Measurements from ENCODE around the gene ABCB1.

Gene ABCB1

DNA sequence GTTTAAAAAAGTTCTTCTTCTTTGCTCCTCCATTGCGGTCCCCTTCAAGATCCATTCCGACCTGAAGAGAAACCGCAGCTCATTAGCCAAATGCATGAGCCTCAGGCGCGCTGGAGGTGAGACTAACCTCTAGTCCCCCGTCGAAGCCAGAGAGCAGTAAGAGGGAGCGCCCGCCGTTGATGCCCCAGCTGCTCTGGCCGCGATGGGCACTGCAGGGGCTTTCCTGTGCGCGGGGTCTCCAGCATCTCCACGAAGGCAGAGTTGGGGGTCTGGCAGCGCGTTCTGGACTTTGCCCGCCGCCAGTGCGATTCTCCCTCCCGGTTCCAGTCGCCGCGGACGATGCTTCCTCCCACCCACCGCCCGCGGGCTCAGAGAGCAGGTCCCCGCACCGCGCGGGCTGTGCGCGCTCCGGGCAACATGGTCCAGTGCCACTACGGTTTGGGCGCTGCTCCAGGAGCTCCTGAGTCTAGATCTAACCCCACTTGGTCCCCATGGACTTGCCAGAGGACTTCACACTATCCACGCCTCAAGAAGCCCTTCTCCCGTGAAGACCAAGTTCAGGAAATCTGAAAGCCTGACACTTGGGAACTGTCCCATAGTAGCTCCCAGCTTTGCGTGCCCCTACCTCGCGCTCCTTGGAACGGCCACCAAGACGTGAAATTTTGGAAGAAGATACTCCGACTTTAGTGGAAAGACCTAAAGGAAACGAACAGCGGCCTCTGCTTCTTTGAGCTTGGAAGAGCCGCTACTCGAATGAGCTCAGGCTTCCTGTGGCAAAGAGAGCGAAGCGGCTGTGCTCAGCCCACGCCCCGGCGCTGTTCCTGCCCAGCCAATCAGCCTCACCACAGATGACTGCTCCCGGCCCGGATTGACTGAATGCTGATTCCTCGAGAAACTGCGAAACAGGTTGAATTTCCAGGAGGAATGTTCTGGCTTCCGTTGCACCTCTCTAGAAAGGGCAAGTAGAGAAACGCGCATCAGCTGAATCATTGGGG is at the start of gene ABCB1:
Gene ABCB1, minus strand, starts transcription at position 755 of the 995 bp plus-strand sequence. Its CDS starts 700 bp downstream, at position 55.
- DNase-seq: peak; percentile 66

DNA sequence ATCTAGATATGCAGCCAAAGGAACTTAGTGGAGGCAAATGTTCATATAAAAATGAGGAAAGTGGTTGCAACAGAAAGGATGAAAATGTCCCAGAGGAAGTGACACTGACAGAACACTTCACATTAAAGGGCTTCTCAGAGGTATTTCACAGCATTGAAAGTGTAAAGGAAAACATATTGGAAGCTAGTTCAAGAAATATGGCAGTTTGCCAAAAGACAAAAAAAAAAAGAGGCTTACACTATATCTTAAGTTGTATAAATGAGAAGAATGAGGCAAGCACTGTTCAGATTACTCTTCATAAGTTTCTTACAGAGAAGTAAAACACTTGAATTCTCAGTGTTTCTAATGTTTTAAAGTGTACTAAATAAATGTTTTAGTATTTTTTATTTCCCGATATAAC is 47.6 kb upstream of the ABCB1 start:
- no peak for DNase-seq

DNA sequence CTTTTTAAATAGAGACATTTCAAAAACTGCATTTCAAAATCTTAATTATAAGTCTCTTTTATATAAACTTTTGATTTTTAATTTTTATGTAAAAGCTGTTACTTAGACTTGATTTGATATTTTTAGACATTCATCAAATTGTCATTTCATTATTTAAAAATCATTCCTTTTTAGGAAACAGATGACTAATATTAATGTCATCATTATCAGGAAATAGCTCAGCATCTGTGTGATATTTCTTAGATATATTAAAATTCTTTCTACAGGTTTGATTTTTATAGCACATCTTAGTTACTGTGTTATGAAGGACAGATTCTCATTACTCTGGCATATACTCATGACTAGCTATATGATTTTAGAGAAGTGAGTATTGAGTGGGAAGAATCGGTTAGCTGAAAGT is 44.8 kb upstream of the ABCB1 start:
- DNase-seq: no peak

DNA sequence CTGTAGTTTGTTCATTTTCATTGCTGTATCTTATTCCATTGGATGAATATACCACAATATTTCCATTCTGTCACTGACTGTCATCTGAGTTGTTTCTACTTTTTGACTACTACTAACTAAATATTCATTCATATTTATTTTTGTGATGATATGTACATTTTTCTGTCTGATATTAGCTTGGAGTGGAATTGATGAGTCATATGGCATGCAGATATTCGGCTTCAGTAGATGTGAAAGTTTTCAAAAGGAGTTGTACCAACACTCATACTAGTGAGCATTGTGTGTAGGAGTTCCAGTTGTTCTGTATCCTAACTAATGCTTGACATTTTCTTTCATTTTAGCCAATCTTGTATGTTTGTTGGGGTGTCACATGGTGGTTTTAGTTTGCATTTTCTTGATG is 35.2 kb upstream of the ABCB1 start:
- no peak for DNase-seq

DNA sequence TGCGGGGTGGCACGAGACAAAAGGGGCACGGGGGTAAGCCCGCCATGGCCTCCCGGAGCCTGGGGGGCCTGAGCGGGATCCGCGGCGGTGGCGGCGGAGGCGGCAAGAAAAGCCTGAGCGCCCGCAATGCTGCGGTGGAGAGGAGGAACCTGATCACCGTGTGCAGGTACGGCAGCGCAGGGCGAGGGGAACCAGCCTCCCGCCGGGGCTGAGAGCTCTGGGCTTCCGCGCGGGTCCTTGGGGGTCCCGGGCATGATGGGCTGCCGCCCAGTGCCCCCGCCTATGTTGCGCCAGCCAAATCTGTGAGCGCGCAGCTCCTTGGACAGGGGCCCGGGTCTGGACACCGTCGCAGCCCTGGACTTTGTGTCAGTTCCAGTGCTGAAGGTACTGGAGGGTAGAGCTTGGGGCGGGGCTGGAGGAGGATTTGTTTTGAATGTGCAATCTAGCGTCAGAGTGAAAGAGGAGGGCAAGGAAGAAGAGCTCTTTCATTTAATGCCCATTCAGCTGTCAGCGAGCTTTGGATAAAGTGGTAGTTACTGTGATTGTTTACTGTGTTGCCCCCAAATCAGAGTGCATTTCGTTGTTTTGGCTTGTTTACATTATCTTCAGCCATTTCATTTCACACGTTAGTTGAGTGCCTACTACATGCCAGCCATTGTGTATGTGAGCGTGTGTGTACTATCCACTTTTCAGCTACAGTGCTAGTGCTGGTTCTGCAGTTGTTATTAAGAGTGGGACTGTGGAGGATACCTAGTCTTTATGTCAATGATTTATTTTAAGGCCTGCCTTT is 28.3 kb upstream of the ABCB1 start:
- no peak for DNase-seq

DNA sequence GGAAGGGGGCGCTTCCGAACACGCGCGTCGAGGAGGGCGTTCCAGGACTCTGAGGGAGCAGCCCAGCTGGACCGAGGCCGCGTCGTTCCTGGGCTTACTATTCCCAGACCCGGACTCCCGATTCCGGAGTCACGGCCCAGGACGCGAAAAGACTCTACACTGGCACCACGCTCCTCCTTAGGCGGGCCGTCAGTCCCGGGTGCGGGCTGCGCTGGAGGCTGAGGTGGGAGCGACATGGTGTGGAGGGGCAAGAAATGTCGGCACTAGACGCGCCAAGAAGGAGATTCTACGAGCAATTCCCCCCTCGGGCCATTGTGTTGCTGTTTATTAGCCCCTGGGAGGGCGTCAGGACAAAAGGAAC is 26.9 kb upstream of the ABCB1 start:
- DNase-seq: no peak

DNA sequence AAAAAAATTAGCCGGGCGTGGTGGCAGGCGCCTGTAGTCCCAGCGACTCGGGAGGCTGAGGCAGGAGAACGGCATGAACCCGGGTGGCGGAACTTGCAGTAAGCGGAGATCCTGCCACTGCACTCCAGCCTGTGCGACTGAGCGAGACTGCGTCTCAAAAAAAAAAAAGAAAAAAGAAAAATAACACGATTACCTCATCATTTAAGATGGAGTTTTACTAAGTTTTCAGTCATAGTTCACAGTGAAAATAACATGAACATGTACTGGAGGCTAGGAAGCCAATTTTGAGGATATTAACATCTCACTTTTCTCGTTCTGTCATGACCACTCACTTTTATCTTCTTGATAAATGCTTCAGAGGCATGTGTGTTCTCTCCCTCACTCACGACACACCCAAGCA is 24.4 kb upstream of the ABCB1 start:
- DNase-seq: no peak

DNA sequence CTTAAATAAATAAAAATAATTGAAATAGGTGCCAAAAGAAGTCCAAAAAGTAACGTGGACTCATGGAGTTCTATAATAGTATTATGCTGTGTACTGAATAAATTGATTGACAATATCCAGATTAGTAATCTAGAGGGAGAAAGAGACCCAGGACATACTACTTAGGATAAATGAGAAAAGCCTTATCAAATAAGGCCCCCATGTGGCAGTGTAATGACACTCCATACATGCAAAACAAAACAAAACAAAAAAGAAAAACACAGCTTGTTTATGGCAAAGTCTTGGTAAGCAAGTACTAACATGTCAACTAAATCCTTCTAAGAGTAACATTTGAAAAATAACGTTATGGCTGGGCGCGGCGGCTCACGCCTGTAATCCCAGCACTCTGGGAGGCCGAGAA is 23.9 kb upstream of the ABCB1 start:
- DNase-seq: no peak

DNA sequence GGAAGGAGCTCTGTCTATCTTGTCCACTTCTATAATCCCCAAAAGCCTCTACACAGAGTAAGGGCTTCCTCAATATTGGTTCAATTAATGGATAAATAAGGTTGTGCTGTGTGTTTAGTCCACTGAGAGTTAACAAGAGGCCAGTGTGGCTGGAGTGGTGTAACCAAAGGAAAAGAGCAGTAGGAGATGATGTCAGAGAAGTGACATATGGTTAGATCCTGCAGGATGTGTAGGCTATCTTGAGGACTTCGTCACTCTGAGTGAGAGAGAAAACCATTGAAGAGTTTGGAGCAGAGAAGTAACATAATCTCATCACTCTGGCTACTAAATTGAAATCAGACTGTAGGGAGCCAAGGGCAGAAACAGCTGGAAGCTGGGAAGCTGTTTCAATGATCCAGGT is 14.5 kb upstream of the ABCB1 start:
- no peak for DNase-seq

DNA sequence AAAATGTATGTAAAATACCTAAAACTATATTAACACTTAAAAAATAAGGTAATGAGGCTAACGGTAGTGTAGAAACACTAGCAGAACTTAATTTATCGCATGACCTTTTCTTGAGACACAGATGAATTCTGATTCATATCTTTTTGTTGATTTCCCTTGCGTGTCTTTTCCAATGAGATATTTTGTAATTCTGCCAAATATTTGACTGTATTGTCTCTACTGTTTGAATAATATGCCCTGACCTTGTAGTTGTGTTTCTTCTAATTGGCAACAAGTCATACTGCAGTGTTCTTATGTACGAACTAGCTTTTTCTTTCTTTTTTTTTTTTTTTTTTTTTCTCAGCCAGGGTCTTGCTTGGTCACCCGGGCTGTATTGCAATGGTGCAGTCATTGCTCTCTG is 9.2 kb upstream of the ABCB1 start:
- no peak for DNase-seq

DNA sequence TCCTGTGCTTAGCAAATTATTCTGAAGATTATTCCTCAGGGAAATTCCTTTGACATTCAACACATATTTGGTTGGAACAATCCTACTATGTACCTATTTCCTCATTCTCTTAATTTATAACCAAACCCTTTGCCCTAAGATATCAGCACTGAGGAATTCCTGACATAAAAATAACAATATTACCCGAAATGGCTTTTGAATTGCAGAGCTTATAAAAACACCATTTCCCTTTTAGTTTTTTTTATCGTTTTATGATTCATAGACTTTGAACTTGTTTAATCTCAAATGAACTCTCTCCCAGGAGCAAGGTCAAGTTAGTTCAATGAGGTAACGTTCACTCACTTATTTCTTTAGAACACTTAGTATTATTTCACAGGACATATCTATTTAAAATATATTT is 7.7 kb upstream of the ABCB1 start:
- DNase-seq: no peak

DNA sequence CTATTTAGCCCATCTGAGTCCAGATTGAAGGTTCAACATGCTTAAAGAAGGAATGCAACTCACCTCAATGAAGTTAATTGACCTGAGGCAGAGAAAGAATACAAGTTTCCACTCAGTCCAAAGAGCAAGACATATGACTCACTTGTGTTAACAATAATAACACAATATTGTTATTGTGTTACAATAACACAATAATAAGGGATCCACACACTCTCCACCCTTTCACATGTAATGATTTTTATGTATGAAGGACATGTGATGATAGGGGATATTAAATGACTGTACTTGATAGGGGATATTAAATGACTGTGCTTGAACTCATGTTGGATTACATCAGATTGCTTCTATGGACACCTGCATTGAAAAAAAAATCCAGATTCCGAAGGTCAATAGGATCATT is 3.6 kb upstream of the ABCB1 start:
- DNase-seq: no peak

DNA sequence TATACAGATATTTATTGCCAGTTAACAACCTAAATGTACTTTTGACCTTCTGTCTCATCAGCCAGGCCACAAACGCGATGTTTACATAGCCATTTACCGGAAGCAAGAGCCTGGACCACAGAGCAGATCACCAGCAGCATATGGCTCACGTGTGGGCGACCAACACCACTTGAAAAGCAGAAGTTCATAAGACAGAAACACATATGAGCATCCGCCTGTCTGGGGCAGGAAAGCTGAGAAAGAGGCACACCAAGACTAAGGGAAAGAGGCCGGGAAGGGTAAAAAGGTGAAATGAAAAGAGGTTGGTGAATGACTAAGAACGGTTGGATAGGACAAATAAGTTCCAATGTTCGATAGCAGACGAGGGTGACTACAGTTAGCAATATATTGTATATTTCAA is 1.3 kb downstream of the ABCB1 start:
- peak; percentile 66 for DNase-seq

DNA sequence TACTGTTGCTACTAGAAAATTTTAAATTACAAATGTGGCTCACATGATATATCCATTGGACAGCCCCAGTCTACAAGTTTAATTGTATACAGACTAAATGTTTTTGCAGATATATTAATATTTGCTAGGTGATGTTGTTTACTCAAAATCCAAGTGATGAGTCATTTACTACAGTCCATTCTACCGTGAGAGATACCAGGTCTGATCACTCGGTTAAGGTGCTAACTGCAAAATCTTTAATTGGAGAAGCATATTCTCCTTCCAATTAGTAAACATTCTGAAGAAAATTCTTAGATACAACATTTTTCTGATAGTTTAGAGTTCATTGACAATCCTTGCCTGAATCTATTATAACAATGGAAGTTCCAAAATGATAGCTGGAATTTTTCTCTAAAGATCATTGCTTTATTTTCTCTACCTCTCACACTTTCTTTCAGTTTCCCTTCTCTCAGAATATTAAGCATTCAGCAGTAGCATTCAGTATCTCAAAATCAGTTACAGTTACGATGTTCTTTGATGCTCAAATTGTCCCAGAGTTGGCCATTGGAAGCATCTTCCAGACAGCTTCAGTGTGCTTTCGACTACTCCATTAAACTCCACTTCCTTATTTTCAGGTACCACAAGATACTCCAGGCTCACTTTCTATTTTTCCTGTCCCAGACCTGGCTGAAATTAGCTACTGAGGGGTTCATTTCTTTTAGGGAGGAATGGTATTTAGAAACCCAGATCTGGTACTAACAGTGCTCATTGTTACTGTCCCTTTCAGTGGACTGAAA is 2.3 kb downstream of the ABCB1 start:
- no peak for DNase-seq

DNA sequence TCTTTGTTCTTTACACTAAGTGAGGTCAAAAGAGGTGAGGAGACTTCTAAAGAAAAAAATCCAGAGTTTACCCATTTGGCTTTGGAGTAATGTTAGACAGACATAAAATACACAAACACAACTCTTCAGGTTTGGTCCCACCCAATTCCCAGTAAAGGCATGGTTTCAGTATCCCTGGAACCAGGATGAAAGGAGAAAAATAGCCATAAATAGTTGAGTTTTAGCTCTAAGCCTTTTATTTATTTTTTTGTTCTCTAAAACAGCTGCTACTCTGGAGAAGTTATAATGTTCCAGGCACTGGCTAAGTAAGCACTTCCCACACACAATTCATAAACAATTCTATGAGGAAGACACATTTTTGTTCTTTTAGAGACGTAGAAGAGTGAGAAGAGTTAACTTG is 4.0 kb downstream of the ABCB1 start:
- DNase-seq: no peak

DNA sequence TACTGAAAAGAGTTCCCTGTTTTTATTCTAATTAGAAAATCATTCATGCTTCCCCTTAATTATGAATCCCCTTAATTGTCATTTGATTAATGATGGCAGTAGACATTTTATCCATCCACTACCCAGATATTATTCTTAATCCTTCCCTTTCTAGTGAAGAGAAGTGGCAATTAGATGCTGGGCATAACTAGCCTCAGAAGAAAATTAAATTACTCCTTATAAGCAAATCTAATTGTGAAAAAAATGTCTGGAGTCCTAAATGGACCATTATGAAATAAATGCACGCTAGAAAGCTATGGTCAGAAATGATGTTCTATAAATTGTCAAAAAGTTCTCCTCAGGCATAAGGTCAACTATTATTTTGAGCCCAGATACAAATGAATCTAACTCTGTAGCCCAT is 4.5 kb downstream of the ABCB1 start:
- no peak for DNase-seq

DNA sequence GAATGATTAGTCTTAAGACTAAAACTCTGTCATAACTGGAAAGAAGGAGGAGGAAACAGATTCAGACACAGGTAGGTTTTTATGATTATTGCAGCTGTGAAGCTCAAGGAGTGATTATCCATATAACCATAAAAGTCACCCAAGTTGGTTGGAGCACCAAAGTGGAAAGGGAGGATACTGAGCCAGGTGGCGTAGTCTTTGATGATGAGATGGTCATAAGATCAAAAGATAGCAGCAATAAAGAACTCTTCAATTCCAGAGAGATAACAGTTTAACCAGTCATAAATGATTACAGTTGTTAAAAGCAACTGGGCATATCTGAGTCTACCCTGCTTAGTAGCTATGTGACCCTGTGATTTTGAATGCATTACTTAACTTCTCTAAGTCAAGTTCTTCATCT is 8.4 kb downstream of the ABCB1 start:
- DNase-seq: no peak

DNA sequence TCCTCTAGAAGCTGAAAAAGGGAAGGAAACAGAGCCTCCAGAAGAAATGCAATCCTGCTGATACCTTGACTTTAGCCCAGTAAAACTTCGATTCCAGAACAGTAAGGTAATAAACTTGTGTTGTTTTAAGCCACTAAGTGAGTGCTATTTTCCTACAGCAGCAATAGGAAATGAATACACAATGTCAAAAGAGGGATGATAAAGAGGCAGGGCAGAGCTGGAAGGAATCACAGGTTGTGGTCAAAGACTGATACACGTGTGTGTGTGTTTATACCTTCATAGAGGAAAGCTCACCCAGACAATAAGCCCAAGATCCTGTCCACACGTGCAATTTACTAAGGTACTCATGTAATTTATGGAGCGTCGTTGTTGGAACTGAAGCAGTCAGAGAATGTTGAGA is 9.5 kb downstream of the ABCB1 start:
- no peak for DNase-seq

DNA sequence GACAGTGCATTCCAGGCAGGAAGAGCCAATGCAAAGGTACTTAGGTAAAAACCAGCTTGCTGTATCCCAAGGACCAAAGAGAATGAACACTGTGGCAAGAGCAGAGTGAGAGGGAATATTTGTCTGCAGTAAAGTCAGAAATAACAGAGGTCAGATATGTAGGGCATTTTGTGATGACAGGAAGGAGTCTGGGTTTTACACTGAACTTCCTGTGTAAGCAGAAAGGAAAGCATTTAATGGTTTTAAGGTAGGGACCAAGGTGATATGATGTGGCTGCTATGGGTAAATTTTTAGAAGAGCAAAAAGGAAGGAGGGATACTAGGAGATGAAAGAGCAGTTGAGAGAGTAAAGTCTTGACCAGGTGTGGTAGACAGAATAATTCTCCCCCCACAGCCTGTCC is 10.1 kb downstream of the ABCB1 start:
- DNase-seq: no peak

DNA sequence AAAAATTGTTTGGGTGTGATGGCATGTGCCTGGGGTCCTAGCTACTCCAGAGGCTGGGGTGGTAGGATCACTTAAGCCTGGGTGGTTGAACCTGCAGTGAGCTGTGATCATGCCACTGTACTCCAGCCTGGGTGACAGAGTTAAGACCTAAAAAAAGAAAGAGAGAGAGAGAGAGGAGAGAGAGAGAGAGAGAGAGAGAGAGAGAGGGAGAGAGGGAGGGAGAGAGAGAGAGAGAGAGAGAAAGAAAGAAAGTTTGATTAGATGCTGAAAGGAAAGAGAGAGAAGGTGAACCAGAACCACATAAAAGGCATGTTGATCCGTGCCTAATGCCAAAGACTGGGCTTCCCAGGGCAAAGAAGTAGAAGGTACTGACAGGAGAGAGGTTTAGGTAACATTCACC is 11.1 kb downstream of the ABCB1 start:
- no peak for DNase-seq

DNA sequence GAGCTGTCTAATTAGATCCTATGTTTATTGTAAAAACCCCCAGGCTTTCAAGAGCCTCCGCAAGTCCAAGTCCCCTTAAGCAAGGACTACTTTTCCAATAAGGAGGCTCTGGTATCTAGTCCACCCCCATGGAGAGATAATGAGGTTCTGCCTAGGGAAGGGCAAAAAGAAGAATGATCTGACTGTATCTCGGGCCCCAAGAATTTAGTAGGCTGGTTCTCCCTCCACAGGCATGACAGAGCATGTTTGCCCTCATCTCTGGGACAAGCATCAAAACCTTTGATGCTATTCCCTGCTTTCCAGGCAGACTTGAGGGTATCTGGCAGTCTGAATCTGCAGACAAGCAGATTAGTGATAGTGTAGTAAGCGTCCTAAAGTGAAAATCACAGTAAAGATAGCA is 19.0 kb downstream of the ABCB1 start:
- no peak for DNase-seq

DNA sequence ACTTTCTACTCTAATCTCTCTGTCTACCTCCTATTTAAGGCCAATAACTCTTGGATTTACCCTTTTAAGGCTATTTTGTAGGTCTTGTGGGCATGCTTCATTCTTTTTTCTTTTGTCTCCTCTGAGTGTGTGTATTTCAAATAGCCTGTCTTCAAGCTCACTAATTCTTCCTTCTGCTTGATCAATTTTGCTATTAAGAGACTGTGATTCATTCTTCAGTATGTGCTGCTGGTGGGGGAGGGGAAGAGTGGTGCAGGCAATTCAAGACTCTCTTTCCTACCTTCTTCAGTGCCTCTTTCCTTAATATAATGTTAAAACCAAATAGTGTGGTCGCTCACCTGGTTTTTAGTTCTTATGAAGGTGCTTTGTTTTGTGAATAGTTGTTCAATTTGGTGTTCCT is 20.0 kb downstream of the ABCB1 start:
- no peak for DNase-seq

DNA sequence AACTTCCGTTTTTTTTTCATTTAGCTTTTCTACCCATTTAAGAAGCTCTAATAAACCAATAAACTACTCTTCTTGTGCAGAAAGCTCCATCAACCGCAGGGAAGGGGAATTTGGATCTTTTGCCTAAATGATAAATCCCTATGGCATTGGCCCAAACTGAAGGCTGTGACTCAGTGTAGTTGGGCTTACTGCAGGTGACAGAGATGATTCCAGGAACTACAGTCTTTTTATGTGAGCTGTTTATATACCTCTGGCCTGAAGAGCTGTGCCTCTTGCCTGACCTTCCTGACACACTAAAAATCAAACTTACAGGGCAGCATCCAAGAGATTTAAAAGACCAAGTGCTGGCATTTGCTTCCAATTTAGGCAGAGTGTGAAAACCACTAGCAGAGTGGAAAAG is 25.2 kb downstream of the ABCB1 start:
- DNase-seq: no peak

Data from NK-92 treated with Interleukin-12 subunit alpha and Interleukin-12 subunit beta, amount 100 ng/mL, for 24 hours (cell line).